ENCODE data around the gene RAB20.

RAB20 gene

DNA sequence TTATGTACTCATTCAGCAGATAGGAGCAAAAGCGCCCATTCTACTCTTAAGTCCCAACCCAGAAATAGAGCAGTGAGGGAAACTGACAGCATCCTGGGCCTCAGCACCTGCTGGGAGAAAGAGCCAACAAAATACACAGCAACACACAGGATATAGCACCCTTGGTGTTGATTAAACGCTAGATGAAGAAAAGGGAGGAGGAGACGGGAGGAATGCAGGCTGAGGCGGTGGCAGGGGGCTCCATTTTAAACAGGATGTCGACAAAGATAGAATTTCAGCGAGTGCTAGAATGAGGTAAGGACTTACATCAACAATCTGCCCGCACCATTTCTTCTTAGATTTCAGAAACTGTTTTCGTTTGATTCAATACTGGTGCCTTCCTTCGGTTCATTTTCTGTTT lies 4.6 kb upstream of the RAB20 start:
- FAIRE-seq (no peak), DNase-seq (ENCODE audit: insufficient read length, low spot score) (no peak)
- TF ChIP-seq CTCF (IDR thresholded peaks at IDR 0.05; ENCODE audit: insufficient read depth, missing control alignments): no peak

- TF ChIP-seq CTCF (IDR thresholded peaks at IDR 0.05; ENCODE audit: insufficient read depth, missing control alignments): no peak
- no peak for FAIRE-seq
- DNase-seq (ENCODE audit: insufficient read length, low spot score): no peak
Measured at GRCh38 chr13:110565296-110565695, 3.8 kb upstream of the RAB20 start.

- FAIRE-seq: no peak
- TF ChIP-seq CTCF (IDR thresholded peaks at IDR 0.05; ENCODE audit: insufficient read depth, missing control alignments): no peak
- no peak for DNase-seq (ENCODE audit: insufficient read length, low spot score)
Measured at GRCh38 chr13:110564472-110564985, 3.0 kb upstream of the RAB20 start.

DNA sequence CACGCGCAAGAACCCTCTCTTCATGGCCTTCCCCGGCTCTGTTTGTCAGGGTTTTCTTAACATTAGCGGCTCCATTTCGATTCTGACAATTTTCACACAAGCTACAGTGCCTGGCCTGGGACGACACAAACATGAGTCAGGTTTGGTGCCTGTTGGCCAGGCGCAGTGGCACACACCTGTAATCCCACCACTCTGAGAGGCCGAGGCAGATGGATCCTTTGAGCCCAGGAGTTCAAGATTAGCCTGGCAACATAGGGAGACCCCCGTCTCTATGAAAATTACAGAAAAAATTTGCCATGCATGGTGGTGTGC lies 1.9 kb upstream of the RAB20 start:
- no peak for TF ChIP-seq CTCF (IDR thresholded peaks at IDR 0.05; ENCODE audit: insufficient read depth, missing control alignments)
- FAIRE-seq (no peak), DNase-seq (ENCODE audit: insufficient read length, low spot score) (no peak)

GRCh38 chr13:110562696-110563462 lies 1.4 kb upstream of the RAB20 start:
- no peak for FAIRE-seq

GRCh38 chr13:110562036-110562597 lies 595 bp upstream of the RAB20 start:
- FAIRE-seq (no peak), DNase-seq (ENCODE audit: insufficient read length, low spot score) (no peak)
- TF ChIP-seq CTCF (IDR thresholded peaks at IDR 0.05; ENCODE audit: insufficient read depth, missing control alignments): no peak

More at GRCh38 chr13:110562696-110563462, 1.4 kb upstream of the RAB20 start:
- DNase-seq (ENCODE audit: insufficient read length, low spot score): no peak
- TF ChIP-seq CTCF (IDR thresholded peaks at IDR 0.05; ENCODE audit: insufficient read depth, missing control alignments): no peak
